GM19438 (cell line): Measurements from ENCODE around the gene UNC119.
"Not testable (repeated sequence)": the region's sequence is repeated elsewhere in the genome, so short reads cannot be mapped to it uniquely, and the experiment has no call there.

Experiments
- ATAC-seq: cut with Tn5 transposase; IDR thresholded peaks from one replicate; pipeline ENCODE4 v1.9.1; 2021; ENCODE audit warnings: low read depth; ENCODE audit not compliant: unreplicated experiment

The UNC119 gene

DNA sequence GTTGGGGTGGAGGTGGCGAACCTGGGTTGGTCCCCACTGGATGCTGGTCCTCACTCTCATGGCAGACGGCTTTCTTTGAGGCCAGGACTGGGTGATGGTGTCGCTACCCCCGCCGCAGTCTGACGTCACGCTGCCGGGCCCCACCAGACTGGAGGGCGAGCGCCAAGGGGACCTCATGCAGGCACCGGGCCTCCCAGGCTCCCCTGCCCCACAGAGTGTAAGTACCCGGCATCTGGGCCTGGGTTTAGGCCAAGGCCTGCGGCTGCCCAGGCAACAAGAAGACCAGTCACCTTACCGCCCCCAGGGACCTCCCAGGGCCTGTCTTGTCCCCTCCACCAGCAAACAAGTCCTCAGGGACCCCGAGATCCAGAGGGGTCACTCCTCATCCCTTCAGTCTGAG lies 28.5 kb downstream of the UNC119 start:
- ATAC-seq = no peak

DNA sequence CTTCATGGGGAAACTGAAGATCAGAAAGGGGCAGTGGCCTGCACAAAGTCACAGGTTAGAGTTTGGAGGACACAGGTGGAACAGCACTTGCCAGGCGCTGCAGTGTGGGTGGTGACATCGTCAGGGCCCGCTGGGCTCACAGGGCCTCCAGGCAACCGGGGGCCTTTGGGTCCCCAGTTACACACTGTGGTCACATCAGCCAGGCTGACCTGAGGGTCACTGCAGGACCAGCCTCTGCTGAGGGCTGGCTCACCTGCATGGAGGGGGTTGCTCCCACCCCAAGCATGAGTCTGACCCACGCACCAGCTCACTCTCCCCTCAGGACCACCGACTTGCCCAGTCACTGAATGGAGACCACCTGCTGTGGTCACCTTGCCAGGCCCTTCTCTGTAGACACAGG lies 29.2 kb downstream of the UNC119 start:
- ATAC-seq = no peak

DNA sequence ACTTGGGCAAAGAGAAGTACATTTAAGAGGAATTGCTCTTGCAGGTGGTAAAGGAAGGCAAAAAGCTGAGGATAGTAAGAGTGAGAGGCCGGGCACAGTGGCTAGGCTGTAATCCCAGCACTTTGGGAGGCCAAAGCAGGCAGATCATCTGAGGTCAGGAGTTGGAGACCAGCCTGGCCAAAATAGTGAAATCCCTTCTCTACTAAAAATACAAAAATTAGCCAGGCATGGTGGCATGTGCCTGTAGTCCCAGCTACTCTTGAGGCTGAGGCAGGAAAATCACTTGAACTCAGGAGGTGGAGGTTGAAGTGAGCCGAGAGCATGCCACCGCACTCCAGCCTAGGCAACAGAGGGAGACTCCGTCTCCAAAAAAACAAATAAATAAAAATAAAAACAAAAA lies 30.1 kb downstream of the UNC119 start:
- ATAC-seq = not testable (repeated sequence)

DNA sequence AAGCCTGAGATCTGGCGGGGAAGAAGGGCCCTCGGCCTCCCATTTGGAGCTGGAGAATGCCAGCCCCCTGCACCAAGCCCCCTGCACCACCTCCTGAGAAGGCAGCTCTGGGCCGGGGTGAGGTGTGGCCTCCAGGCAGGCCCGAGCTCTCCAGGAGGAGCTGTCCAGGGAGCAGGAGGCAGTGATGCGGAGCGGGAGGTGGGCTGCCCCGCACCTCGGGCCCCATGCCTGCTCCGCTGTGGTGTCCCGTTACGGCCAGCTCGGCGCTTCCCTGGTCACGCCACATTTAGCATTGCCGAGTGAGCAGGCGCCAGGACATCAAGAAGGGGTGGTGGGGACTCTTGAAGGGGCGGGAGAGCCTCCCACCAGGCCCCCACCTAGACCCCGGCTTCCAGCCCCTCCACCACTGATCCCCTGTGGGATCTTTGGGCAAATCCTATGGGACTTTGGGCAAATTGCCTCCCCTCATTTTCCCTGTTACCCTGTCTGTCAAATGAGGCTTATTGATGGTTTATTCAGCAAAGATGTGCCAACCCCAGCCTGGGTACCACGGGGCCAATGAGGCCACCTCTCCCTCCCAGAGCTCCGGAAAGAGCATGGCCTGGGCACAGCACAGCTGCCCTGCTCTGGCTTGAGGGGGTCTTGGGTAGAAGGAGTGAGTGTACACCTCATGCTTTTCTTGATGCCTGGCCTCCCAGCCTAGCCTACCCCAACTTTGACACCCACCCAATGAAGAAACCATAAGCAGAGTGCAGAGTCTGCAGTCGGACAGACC lies 30.9 kb downstream of the UNC119 start:
- ATAC-seq = no peak

DNA sequence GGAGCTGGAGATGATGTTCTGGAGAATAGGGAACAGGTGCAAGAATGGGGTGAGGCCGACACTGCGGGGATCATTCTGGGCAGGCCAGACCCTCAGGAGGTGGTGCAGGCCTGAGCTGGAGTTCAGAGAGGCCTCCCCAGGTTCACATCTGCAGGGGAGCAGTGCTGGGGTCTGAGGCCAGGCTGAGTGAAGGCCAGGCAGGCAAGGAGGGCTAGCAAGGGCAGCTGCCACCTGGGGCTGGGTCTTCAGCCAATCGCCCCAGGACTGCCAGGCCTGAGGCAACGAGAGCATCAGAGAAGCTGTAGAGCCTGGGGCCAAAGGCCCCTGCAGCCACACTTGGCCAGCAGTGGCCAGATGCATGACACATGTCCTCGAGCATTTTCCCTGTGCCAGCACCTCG lies 31.7 kb downstream of the UNC119 start:
- no peak for ATAC-seq

DNA sequence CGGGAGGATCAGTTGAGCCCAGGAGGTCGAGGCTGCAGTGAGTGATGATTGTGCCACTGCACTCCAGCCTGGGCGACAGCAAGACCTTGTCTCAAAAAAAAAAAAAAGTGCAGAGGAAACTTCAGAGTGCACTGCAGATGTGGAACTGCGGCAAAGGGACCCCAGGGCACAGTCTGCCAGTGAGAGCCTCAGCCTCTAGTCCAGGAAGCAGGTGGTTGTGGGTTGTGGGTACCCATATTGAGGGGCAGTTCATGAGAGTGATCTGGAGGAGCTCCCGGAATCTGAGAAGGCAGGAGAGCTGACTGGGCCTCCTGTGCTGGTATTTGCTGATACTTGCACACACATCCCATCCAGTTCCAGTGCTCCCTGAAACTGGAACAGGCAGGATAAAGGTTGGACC lies 33.2 kb downstream of the UNC119 start:
- ATAC-seq = no peak

DNA sequence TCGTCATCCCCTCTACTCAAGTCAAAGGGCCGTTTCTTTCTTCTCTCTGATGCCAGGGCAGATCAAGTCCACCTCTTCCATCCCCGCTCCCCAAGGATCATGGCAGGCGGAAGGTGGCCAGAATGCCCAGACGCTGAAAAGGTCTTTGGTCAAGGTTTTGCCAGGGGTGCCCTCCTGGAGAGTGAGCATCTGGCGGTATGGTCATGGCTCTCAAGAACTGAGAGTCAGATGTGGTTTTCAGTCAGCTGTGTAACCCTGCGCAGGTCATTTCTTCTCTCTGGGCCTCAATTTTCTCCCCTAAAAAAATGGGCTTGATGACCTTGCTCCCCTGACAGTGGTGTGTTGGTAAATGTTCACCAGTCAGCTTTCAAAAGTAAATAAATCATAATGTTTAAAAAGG lies 33.8 kb downstream of the UNC119 start:
- ATAC-seq = no peak

DNA sequence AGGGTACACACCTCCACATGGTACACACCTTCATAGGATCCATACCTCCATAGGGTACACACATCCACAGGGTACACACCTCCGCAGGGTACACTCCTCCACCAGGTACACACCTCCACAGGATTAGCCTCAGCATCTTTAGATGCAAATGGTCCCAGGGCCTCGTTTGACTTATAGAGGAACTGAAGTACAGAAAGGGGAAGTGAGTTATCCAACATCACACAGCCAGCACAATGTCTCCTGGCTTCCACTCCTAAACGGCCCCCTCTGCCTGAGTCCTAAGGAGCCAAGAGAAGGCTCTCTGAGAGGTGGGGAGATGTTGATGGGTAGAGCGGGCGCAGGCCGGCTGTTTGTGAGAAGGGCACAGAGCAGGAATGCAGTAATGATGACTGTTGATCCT lies 34.3 kb downstream of the UNC119 start:
- no peak for ATAC-seq

DNA sequence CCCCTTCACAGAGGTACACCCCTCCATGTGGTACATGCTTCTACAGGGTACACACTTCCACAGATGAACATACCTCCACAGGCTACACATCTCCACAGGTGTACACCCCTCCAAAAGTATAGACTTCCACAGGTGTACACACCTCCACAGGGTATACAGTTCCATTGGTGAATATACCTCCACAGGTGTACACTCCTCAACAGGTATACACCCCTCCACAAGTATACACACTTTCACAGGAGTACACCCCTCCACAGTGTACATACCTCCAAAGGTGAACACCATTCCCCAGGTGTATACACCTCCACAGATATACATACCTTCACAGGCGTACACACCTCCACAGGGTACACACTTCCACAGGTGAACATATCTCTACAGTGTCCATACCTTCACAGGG lies 36.9 kb downstream of the UNC119 start:
- ATAC-seq = no peak

DNA sequence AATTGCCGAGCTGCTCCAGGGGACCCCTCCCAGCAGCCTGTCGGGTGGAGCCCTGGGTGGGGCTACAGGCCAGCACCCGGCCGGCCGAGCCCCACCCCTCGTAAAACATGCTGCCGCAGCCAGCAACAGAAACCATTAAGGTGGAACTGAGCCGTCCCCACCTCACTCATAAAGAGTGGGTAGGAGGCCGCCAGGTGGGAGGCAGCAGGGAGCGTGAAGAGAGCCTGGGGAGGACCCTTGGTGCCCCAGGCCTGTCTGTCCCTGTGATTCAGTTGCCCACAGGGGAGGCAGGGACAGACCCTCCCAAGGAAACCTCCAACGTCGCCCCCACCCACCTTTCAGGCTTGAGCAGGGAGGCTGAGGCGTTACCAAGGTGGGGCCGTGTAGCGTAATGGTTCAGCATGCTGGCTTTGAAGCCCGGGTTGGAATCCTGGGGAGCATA lies 37.8 kb downstream of the UNC119 start:
- ATAC-seq = no peak

DNA sequence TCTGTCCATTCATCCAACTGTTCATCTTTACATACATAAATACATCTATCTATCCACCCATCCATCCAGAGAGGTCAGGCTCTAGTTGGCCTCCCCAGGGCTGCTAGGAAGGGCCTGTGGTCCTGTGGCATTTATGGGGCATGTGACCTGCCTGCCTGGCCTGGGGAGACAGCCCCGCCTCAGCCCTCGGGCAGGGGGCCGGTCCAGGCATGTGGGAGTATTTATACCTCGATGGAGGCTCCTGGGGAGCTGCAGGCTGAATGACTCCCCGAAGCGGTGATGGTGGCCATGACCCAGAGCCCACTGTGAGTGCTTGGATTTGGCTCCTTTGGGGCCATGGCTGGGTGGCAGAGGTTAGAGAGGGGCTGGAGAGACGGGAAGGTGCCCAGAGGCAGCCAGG lies 38.9 kb downstream of the UNC119 start:
- ATAC-seq = no peak

DNA sequence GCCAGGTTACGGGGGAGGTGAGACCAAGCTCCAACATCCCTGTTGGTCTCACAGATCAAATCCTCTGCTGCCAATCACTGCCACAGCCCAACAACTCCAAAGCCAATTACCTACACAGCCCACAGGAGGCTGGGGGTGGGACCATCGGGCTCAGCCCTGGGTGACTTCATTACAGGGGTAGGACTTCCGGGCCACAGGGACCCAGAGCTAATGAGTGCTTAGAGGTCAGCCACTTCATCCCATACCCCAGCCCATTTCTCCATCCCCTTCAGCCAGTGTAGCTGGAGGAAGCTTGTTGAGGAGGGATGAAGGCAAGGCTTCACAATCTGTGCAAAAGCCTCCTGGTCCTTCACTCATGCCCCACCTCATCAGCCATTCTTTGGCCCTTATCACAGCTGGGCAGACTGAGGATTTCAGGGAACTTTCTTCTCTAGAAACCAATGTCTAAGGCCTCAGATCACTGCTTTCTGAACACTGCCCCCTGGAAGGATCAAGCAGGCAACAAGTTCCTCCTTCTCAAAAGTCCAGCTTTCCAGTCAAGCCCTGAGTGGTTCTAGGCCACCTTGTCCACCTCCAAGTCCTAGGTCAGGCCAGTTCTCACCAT lies 40.5 kb downstream of the UNC119 start:
- ATAC-seq = no peak

DNA sequence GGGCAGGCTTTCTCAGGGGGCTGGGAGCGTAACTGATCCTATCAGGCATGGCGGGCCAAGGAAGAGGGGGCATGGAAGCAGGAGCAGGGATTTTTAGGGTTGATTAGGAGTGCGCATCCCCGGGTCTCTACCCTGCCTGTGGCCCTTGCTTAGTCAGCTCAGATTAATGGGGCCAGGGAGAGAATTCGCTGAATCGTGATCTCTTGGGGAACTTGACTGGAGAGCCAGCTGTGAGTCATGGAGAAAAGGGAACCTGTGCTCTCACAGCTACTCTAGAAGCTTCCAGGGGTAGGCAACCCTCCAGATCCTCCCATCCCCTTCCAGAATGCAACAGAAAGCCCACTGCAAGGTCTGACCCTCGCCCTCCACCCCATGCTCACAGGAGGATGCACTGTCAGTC lies 42.6 kb downstream of the UNC119 start:
- no peak for ATAC-seq

DNA sequence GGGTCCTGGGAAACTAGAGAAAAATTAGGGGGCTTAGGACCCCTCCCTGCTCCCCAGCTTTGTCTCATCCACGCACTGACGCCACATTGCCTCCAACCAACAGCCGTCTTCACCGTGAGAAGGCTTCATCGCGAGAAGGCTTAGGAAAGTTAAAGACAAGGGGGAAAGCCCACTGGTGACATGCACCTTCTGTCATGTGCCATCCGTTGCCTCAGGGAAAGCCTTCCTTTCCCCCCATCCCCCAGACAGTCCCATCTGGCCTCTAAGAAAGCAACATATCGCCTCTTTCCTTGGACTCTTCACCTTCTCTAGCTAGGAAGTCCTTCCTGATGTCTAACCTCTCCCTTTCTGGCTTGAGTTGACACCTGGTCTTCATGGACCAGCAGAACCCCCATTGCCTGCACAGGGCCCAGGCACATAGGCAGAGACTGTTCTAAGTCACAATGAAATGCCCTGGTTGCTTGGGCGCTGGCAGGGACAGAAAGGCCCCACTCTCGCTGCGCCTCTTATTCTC lies 44.2 kb downstream of the UNC119 start:
- ATAC-seq = no peak

DNA sequence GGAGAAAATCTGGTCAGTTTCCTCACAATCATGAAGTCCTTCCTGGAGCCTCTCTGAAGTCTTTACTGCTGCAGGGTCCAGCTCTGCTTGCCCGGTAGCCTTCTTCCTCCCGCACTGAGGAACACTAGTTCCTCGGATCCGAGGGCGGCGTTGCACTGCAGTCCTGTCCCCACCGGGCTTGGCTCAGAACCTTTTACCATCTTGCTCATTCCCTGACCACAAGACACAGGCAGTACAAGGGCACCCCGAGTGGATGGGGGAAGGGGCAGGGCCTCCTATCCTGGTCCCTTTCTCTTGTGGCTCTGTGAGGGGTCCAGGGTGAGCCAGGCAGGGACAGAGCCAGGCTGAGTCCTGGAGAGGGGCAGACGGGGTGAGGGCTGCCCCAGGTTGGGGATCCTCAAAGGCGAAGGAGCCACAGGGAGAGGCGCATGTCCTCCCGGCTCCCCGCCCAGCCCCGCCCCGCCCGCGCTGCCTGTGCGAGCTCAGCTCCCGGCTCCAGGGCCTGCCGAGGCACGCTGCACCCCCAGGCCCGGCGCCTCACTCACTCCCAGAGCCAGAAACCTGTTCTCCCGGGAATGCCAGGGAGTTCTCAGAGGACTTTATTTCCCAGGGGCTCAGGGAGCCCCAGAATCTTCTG lies 44.7 kb downstream of the UNC119 start:
- ATAC-seq = no peak

DNA sequence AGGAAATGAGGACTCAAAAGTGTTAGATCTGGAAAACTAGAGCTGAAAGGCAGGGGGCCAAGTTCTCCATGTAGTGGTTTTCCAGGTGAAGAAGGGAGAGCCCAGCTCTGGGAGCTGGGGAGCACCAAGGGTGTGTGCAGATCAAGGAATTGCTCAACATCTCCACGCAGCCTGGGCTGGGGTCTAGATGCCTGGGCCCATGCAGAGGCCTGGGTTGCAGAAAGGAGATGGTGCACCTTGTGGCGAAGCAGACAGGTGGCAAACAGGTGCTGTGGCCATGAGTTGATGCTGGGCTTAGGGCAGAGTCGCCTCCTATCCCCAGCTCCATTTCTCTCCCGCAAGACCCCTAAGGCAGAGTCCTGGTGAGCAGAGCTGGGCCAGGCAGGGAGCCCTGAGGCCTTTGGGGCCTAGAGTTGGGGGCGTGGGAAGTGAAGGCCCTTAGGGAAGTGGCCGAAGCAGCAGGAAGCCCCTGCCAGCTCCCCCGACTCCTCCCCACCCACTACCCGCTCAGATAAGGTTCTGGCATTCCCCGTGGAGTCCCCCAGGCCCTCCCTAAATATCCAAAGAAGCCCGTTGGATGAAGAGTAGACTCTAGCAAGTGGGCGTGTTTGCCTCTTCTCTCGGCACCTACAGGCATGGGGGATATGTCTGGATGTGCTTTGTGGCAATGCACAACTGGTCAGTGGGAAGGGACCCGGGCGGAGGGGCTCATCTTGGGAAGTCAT lies 45.5 kb downstream of the UNC119 start:
- no peak for ATAC-seq

DNA sequence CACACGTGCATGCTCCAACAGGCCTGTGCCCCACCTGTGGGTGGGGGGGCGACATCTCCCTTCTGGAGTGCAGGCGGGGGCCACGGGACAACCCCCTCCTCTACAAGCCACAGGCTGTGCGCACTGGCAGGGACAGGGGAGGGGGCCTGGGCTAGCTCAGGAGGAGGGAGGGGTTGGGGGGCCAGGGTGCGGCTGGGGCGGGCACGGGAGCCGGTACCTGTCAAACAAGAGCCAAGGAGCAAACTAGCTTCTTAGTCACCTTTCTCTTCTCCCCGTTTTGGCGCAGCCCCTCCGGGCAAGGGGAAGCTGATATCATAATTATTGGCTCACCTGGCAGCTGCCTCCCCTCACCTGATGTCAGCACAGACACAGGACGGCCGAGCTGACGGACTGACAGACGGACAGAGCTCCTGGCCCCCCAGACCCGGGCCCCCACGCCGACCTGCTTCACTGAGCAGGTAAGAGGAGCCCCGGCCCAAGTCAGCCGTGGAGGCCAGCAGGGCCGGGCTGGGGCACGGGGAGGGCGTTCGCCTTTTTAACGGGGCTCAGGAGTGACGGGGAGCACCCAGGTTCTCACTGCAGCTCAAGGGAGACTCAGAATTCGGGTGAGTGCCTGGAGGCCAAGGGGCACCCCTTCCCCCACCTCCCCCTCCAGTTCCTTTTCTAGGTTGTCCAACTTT lies 46.3 kb downstream of the UNC119 start, which contains the start of gene FOXN1:
Gene FOXN1 (plus strand): TSS at position 363 of the 680 bp plus-strand sequence. CDS start 17,622 bp downstream, outside the sequence.
- no peak for ATAC-seq

DNA sequence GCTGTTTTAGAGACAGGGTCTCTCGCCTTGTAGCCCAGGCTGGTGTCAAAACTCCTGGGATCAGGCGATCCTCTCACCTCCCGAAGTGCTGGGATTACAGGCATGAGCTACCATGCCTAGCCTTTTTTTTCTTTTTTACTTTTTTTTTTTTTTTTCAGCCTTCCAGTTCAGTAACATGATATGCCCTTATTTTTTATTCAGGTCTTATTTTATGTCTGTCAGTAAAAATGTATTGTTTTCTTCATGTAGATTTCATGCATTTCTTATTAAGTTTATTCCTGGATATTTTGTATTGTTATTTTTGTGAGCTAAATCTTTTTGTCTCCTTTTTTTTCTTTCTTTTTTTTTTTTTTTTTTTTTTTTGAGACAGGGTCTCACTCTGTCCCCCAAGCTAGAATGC lies 49.0 kb downstream of the UNC119 start:
- ATAC-seq = no peak

DNA sequence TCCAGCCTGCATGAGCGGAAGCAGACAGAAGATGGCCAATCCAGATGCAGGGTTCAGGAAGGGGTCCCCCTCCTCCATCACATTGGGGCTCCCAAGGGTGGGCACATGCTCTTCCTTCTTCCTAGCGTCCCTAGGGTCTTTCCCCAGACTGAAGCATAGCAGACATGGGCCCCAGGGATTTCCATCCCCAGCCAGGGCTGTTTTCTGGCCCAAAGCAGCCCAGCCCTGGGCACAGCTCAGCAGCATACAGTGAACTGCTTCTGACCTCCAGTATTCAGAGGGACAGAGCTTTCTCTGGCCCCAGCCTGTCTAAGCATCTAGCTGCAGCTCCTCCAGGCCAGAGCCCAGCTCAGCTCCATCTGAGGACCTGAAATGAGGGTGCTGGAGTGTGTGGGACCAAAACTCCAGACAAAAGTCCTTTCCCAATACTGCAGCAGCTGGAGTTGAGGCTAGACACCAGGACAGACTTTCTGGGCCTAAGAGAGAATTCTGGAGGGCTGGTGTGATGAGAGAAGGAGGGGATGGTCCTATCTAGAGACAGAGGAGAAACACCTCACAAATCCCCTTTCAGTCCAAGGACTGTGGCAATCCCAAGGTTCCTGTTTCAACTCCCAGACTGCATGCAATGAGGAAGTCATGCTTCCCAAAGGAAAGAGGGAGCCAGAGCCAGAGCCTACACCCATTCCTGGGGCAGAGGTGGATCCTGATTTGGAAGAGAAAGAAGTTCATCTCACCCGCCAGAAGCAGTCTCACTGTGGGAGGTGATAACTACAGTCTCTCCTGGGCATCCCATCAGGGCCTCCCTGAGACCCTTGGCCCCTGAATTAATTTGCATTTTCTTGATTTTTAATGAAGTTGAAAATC lies 50.8 kb downstream of the UNC119 start:
- ATAC-seq = no peak
